ENCODE measurements around the gene KRI1. TPM values are rescaled to one million over a fixed set of nuclear protein-coding genes. Genes with fewer than 3 reads are reported as not detected.

The KRI1 gene
- total RNA-seq, 4 donors from 2014 or later = 13.7 to 23.9 (median 16.0) TPM

DNA sequence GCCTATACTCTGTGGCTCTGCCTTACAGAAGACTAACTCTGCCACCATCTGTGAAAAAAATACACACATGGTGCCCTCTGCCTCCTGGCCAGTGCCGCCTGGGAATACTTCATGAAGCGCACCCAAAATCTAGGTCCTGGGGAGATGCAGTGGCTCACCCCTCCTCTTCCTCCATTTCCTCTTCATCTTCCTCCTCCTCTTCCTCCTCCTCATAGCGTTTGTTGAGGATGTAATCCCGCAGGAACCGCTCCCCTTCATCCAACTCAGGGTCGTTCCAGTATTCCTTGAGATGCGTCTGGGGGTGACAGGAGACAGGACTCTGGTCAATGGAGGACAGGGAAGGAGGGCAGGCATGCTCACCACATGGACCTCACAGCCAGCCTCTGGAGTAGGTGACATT is 5.7 kb downstream of the KRI1 start:
- no peak for DNase-seq (ENCODE audit: extremely low spot score)
- H3K9me3 ChIP-seq = no peaks in the 10 kb centered on the region
- H3K4me1 ChIP-seq = peaks cover 7 to 10% (median 8%) of the 10 kb centered on the region in 4 donors
- WGBS = 91% methylated on average over 7 of the region's 7 CpGs
- no peak overlapping the region for H3K4me3 ChIP-seq
- no peaks in the 10 kb centered on the region for H3K27me3 ChIP-seq
- intact Hi-C loops (cut with DNase I) = loop anchor here (10.0 kb wide), 1 partner anchor 155 kb away; the partner anchor contains the start of gene CDC37
- H3K27ac ChIP-seq (replicated peaks in 1 of 4) = no peak overlapping the region
- no peak for TF ChIP-seq POLR2A (IDR thresholded peaks at IDR 0.05; ENCODE audit: low read depth)
- no peak for TF ChIP-seq EP300 (IDR thresholded peaks at IDR 0.05)
- no peak for TF ChIP-seq POLR2AphosphoS5 (IDR thresholded peaks at IDR 0.05)
- TF ChIP-seq, protein P1, sequence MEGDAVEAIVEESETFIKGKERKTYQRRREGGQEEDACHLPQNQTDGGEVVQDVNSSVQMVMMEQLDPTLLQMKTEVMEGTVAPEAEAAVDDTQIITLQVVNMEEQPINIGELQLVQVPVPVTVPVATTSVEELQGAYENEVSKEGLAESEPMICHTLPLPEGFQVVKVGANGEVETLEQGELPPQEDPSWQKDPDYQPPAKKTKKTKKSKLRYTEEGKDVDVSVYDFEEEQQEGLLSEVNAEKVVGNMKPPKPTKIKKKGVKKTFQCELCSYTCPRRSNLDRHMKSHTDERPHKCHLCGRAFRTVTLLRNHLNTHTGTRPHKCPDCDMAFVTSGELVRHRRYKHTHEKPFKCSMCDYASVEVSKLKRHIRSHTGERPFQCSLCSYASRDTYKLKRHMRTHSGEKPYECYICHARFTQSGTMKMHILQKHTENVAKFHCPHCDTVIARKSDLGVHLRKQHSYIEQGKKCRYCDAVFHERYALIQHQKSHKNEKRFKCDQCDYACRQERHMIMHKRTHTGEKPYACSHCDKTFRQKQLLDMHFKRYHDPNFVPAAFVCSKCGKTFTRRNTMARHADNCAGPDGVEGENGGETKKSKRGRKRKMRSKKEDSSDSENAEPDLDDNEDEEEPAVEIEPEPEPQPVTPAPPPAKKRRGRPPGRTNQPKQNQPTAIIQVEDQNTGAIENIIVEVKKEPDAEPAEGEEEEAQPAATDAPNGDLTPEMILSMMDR (IDR thresholded peaks at IDR 0.05) = no peak
- H3K36me3 ChIP-seq = peaks cover 33 to 86% (median 76%) of the 10 kb centered on the region in 4 donors

DNA sequence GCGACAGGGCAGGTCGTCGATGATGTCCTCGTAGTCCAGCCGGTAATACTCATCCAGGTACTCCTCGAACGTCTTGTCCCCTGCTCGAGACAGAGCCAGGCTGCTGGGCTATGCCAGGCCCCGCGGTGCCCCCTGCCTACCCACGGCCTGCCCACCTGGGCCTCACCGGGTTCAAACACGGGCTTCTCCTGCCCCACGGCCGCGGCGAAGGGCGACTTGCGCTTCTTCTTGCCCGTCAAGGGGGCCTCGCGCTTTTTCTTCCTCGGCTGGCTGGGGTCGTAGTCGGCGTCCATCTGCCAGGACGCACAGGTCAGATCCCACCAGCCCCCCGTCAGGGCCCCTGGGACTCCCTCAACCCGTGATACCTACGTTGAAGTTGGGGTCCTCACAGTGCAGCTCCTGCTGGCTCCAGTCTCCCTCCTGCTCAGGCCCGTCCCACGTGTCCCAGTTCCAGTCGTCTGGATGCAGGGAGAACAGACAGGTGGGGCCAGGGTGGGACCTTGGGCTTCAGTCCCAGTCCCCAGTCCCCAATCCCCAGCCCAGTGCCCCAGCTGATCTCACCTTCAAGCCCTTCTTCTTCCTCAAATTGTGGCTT is 8.1 kb downstream of the KRI1 start:
- intact Hi-C loops (cut with DNase I) = no loop called here
- DNase-seq (ENCODE audit: extremely low spot score) = no peak

DNA sequence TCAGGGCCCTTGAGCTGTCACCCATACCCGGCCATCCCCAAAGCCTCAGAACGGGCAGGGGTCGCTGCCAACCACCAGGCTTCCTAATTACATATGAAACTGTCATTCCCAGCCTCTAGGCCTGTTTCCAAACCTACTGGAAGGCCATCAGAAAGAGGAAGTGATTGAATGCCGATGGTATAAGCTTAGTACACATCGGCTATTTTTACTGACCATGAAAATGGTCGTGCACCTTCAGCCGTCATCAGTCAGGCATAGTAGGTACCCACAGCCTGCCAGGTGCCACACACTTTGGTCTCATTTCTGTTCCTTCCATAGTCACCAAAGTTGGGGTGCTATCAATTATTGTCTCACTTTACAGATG is 10.2 kb downstream of the KRI1 start:
- Histone ChIP-seq H3K36me3 (peaks cover 66 to 100% (median 99%) of the 10 kb centered on the region in 4 donors), H3K27me3 (no peaks in the 10 kb centered on the region), H3K9me3 (no peaks in the 10 kb centered on the region), H3K27ac (replicated peaks in 1 of 4) (peak overlapping the region in 1 of 4 donors; percentile 27), H3K4me3 (no peak overlapping the region), H3K4me1 (peaks cover 0 to 4% (median 0%) of the 10 kb centered on the region in 4 donors)
- 77% methylated on average over 4 of the region's 7 CpGs for WGBS
- intact Hi-C loops (cut with DNase I) = no loop called here
- no peak for DNase-seq (ENCODE audit: extremely low spot score)
- TF ChIP-seq EP300 (IDR thresholded peaks at IDR 0.05) (no peak), POLR2A (IDR thresholded peaks at IDR 0.05; ENCODE audit: low read depth) (no peak), POLR2AphosphoS5 (IDR thresholded peaks at IDR 0.05) (no peak)
- TF ChIP-seq, protein P1 (IDR thresholded peaks at IDR 0.05) = no peak

More for the DNA sequence above, 8.1 kb downstream of the KRI1 start:
- Histone ChIP-seq H3K4me1 (peaks cover 0 to 3% (median 0%) of the 10 kb centered on the region in 4 donors), H3K27me3 (no peaks in the 10 kb centered on the region), H3K4me3 (no peak overlapping the region), H3K36me3 (peaks cover 56 to 100% (median 94%) of the 10 kb centered on the region in 4 donors), H3K27ac (replicated peaks in 1 of 4) (no peak overlapping the region), H3K9me3 (no peaks in the 10 kb centered on the region)
- 95% methylated on average over 30 of the region's 33 CpGs for WGBS
- TF ChIP-seq EP300 (IDR thresholded peaks at IDR 0.05) = no peak
- TF ChIP-seq, protein P1 (IDR thresholded peaks at IDR 0.05) = no peak
- TF ChIP-seq POLR2A (IDR thresholded peaks at IDR 0.05; ENCODE audit: low read depth) = no peak
- TF ChIP-seq POLR2AphosphoS5 (IDR thresholded peaks at IDR 0.05) = no peak

DNA sequence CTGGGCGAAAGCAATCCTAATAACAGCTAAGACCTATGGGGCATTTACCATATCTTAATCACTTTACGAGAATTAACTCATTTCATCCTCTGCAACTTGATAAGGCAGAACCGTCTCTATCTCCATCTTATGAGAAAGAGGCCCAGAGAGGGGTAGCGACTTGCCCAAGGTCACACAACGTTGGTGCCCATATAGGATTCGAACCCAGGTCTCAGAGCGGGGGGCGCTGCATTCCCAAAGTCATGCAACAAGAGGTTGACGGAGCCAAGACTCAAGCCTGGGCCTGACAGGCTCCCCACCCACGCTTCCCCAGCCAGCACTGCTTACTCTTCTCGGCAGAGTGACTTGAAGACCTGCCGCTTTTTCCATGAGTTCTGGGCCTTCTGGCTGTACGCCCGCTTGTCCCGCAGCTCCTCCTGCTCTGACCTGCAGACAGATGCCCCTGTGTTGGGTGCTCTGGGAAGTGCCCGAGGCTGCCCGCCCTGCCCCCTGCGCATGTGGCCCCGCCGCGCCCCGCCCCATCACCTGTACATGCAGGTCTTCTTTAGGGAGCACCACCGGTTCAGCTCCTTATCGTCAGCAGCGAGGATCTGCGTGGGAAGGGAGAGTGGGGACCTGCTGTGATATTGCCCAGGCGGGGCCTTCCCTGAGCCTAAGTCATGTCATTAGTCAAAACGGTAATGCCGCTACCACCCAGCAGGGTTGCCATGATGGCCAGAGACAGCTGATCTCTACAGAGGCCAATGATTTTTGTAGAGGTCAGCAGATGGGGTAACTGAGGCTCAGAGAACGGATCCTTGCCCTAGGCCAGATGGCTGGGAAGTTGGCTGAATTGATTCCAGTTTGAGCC is 10.8 kb downstream of the KRI1 start:
- Histone ChIP-seq H3K36me3 (peaks cover 66 to 100% (median 99%) of the 10 kb centered on the region in 4 donors), H3K4me1 (peaks cover 0 to 4% (median 0%) of the 10 kb centered on the region in 4 donors), H3K9me3 (no peaks in the 10 kb centered on the region), H3K27ac (replicated peaks in 1 of 4) (peak overlapping the region in 1 of 4 donors; percentile 27), H3K27me3 (no peaks in the 10 kb centered on the region), H3K4me3 (no peak overlapping the region)
- intact Hi-C loops (cut with DNase I) = loop anchor here (5.0 kb wide), 1 partner anchor 53 kb away; the partner anchor contains the start of gene KEAP1
- no peak for DNase-seq (ENCODE audit: extremely low spot score)
- 86% methylated on average over 19 of the region's 30 CpGs for WGBS
- no peak for TF ChIP-seq POLR2A (IDR thresholded peaks at IDR 0.05; ENCODE audit: low read depth)
- TF ChIP-seq POLR2AphosphoS5 (IDR thresholded peaks at IDR 0.05) = no peak
- TF ChIP-seq, protein P1 (IDR thresholded peaks at IDR 0.05) = peak in 1 of 3 experiments; percentile 3

Data from esophagus muscularis mucosa (tissue), 4 donors.